Measurements from ENCODE around the gene LTC4S. TPM values are rescaled to one million over a fixed set of nuclear protein-coding genes. Genes with fewer than 3 reads are reported as not detected.

The LTC4S gene
- total RNA-seq, 1 donor from 2014 or later, result 0.80 TPM

Other genes starting within 250 kb of the LTC4S start
- 41.3 and 85.2 TPM in 2 replicates for gene RUFY1, start 243.4 kb upstream of the LTC4S start, total RNA-seq
- gene HNRNPH1, start 170.3 kb upstream of the LTC4S start, total RNA-seq, result 283 and 735 TPM in 2 replicates
- gene CBY3, start 113.0 kb upstream of the LTC4S start, total RNA-seq, result not detected in 2 replicates
- gene CANX, start 95.0 kb upstream of the LTC4S start, total RNA-seq, result 755 and 1,435 TPM in 2 replicates
- 4.2 and 14.5 TPM in 2 replicates for gene MAML1, start 61.2 kb upstream of the LTC4S start, total RNA-seq
- 246 and 323 TPM in 2 replicates for gene MGAT4B, start 12.9 kb downstream of the LTC4S start, total RNA-seq
- gene SQSTM1, start 26.9 kb downstream of the LTC4S start, total RNA-seq, result 447 and 544 TPM in 2 replicates
- 10.8 and 26.5 TPM in 2 replicates for gene MRNIP, start 64.8 kb downstream of the LTC4S start, total RNA-seq
- 41.8 and 81.0 TPM in 2 replicates for gene TBC1D9B, start 113.9 kb downstream of the LTC4S start, total RNA-seq

All from renal cortical epithelial cell (primary cell).